Uterus (tissue), 4 donors: ENCODE results near the gene SVEP1. TPM values are rescaled to one million over a fixed set of nuclear protein-coding genes. Genes with fewer than 3 reads are reported as not detected.

ENCODE experiments used
- DNase-seq, 2 donors: peaks; one replicate each; pipeline ENCODE4 v3.0.0-alpha.2; 2019 to 2020
- H3K27ac ChIP-seq, 2 donors: fragments of 200-600 bp; sonication (generic); 1 replicate in 1 of 2; 2 replicates in 1 of 2; pipeline ENCODE4 v1.5.1; 2016 to 2018
- H3K27me3 ChIP-seq, 2 donors: fragments of 200-600 bp; sonication (generic); one replicate each; pipeline ENCODE4 v1.5.1; 2018 to 2019; ENCODE audit warnings: control low read depth in 1 of 2
- H3K36me3 ChIP-seq, 2 donors: fragments of 200-600 bp; sonication (generic); one replicate each; pipeline ENCODE4 v1.5.1; 2019; ENCODE audit warnings: control low read depth in 1 of 2
- H3K4me1 ChIP-seq, 2 donors: fragments of 200-600 bp; sonication (generic); one replicate each; pipeline ENCODE4 v1.5.1; 2018 to 2019; ENCODE audit warnings: control low read depth in 1 of 2
- H3K4me3 ChIP-seq, 2 donors: fragments of 200-600 bp; sonication (generic); 1 replicate in 1 of 2; 2 replicates in 1 of 2; pipeline ENCODE4 v1.5.1; 2018 to 2019; ENCODE audit warnings: mild to moderate bottlenecking in 1 of 2
- H3K9me3 ChIP-seq, 2 donors: fragments of 200-600 bp; sonication (generic); one replicate each; pipeline ENCODE4 v1.5.1; 2019; ENCODE audit warnings: control low read depth in 1 of 2
- CTCF ChIP-seq, 4 experiments: fragments of 200-600 bp in 2 of 4; fragments of 450-650 bp in 2 of 4; sonication (generic) in 2 of 4; IDR thresholded peaks; one replicate each; pipeline ENCODE4 v1.5.1; 2016 to 2019; ENCODE audit warnings: antibody characterized with exemption in 4 of 4, mild to moderate bottlenecking in 2 of 4, moderate library complexity in 1 of 4
- POLR2A ChIP-seq, 2 donors: fragments of 450-650 bp; IDR thresholded peaks; one replicate each; pipeline ENCODE4 v1.6.1; 2016; ENCODE audit warnings: antibody characterized with exemption in 2 of 2, mild to moderate bottlenecking in 1 of 2, moderate library complexity in 1 of 2
- intact Hi-C: fragments of 100-400 bp; cut with DNase I; formaldehyde crosslinking; loops from one replicate; pipeline ENCODE4 v1.15.1; 2023; ENCODE audit warnings: low total_unique reads
- total RNA-seq, 4 donors: library from RNA; depleted of rRNA in 3 of 4; stranded (reverse); fragments of >200 nt in 3 of 4; gene quantifications; one replicate each; pipeline versions ENCODE4 v1.1.0 to v1.2.4, GENCODE V29; 2014 to 2023
- donor health status: DM: yes; HTN: yes; CAD: no.

Gene SVEP1
- total RNA-seq, 4 donors from 2014 or later = 47.9 to 63.5 (median 58.0) TPM

GRCh38 chr9:110517483-110517882 is 62.1 kb downstream of the SVEP1 start:
- no peak for TF ChIP-seq POLR2A (IDR thresholded peaks at IDR 0.05)
- TF ChIP-seq CTCF (IDR thresholded peaks at IDR 0.05) = no peak
- DNase-seq = no peak
- H3K27me3 ChIP-seq = no peaks in the 10 kb centered on the region
- H3K36me3 ChIP-seq = no peaks in the 10 kb centered on the region
- intact Hi-C loops = no loop called here
- H3K4me1 ChIP-seq = no peaks in the 10 kb centered on the region
- no peaks in the 10 kb centered on the region for H3K9me3 ChIP-seq
- H3K27ac ChIP-seq = no peak overlapping the region
- H3K4me3 ChIP-seq = no peak overlapping the region

DNA sequence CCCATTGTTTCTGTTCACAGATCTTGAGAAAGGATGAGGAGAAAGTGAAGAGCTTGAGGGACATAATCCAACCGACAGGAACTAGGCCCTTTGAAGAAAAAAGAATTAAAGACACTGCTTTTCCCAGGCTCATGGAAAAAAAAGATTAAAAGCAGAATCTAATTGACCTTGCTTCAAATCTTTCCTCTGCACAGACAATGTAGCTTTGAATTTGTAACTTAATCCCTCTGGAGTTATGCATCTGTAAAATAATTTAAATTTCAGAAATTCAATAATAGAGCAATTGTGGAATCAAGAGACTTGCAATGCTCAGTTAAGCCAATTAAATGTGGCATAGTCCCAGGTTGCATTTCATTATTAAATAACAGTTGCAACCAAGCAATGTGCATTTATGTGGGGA is 64.6 kb downstream of the SVEP1 start:
- Histone ChIP-seq H3K27ac (no peak overlapping the region), H3K4me1 (no peaks in the 10 kb centered on the region), H3K4me3 (no peak overlapping the region), H3K27me3 (no peaks in the 10 kb centered on the region), H3K9me3 (no peaks in the 10 kb centered on the region), H3K36me3 (no peaks in the 10 kb centered on the region)
- intact Hi-C loops = no loop called here
- TF ChIP-seq CTCF (IDR thresholded peaks at IDR 0.05) (no peak), POLR2A (IDR thresholded peaks at IDR 0.05) (no peak)
- DNase-seq = no peak

DNA sequence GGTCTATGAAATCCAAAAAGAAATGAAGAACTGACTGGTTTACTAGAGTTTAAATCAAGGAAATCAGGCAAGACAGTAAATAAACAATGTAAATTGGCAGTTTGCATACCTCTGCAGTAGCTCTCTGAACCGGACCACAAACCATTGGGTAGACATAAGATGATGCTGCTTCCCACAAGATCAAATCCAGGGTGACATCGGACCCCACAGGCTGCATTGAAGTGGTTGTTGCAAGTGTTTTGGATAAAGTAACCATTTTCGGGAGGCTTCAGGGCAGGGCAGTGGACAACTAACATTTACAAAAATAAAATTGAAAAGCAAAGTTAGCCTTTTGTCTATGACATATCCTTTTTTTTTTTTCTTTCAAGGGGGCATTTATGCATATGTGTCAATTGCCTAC is 66.7 kb downstream of the SVEP1 start:
- no peak for DNase-seq
- TF ChIP-seq POLR2A (IDR thresholded peaks at IDR 0.05) = no peak
- no peak for TF ChIP-seq CTCF (IDR thresholded peaks at IDR 0.05)
- Histone ChIP-seq H3K9me3 (no peaks in the 10 kb centered on the region), H3K27ac (no peak overlapping the region), H3K4me3 (no peak overlapping the region), H3K27me3 (no peaks in the 10 kb centered on the region), H3K36me3 (no peaks in the 10 kb centered on the region), H3K4me1 (no peaks in the 10 kb centered on the region)
- intact Hi-C loops = no loop called here

- Histone ChIP-seq H3K36me3 (no peaks in the 10 kb centered on the region), H3K4me1 (no peaks in the 10 kb centered on the region), H3K4me3 (no peak overlapping the region), H3K9me3 (no peaks in the 10 kb centered on the region), H3K27ac (no peak overlapping the region), H3K27me3 (no peaks in the 10 kb centered on the region)
- DNase-seq = no peak
- intact Hi-C loops = no loop called here
- no peak for TF ChIP-seq POLR2A (IDR thresholded peaks at IDR 0.05)
- no peak for TF ChIP-seq CTCF (IDR thresholded peaks at IDR 0.05)
These were observed 69.7 kb downstream of the SVEP1 start for GRCh38 chr9:110509792-110510191.

GRCh38 chr9:110502842-110503241 is 76.7 kb downstream of the SVEP1 start:
- Histone ChIP-seq H3K9me3 (no peaks in the 10 kb centered on the region), H3K27ac (no peak overlapping the region), H3K4me1 (no peaks in the 10 kb centered on the region), H3K36me3 (no peaks in the 10 kb centered on the region), H3K27me3 (no peaks in the 10 kb centered on the region), H3K4me3 (no peak overlapping the region)
- TF ChIP-seq CTCF (IDR thresholded peaks at IDR 0.05) (no peak), POLR2A (IDR thresholded peaks at IDR 0.05) (no peak)
- intact Hi-C loops = no loop called here
- no peak for DNase-seq
